SK-N-SH (cell line): ENCODE results near the gene SCARF2. TPM values are rescaled to one million over a fixed set of nuclear protein-coding genes. Genes with fewer than 3 reads are reported as not detected.

ENCODE experiments used
- CTCF ChIA-PET: fragments of 300-600, 350-600 bp; formaldehyde crosslinking; extraction: SDS; loops from one replicate; lab custom pipeline; 2021; lab: Yijun Ruan, JAX
- POLR2A ChIA-PET: fragments of 350-600 bp; sonication (Branson Sonifier 250); formaldehyde crosslinking; extraction: SDS; loops from one replicate; lab custom pipeline; 2020; ENCODE audit warnings: antibody characterized with exemption, inconsistent platforms; lab: Yijun Ruan, JAX
- DNase-seq: peaks from one replicate; pipeline ENCODE4 v3.0.0; 2012
- H2AFZ ChIP-seq: fragments of 200-600 bp; sonication (generic); 2 replicates; pipeline ENCODE4 v1.8.1; 2016; ENCODE audit warnings: antibody characterized with exemption, mild to moderate bottlenecking, low read depth
- H3F3A ChIP-seq: fragments of 200-600 bp; sonication (generic); replicated peaks from 2 replicates; pipeline ENCODE3; 2016; ENCODE audit warnings: antibody characterized with exemption, mild to moderate bottlenecking; ENCODE audit not compliant: insufficient read depth
- H3K27ac ChIP-seq, 2 experiments: fragments of 200-500 bp in 1 of 2; fragments of 200-600 bp in 1 of 2; sonication (Bioruptor generic) in 1 of 2; sonication (generic), shearing (Covaris generic) in 1 of 2; 2 replicates each; pipeline versions ENCODE4 v1.5.1 to v1.6.1; 2014 to 2016; ENCODE audit warnings: low read depth in 2 of 2, inconsistent platforms in 1 of 2, low read length in 1 of 2, mild to moderate bottlenecking in 1 of 2, mixed read lengths in 1 of 2
- H3K27me3 ChIP-seq: fragments of 200-600 bp; sonication (generic), shearing (Covaris generic); 2 replicates; pipeline ENCODE4 v1.6.1; 2016; ENCODE audit warnings: mixed run types; ENCODE audit not compliant: insufficient read depth
- H3K36me3 ChIP-seq, 2 experiments: fragments of 200-500 bp in 1 of 2; fragments of 200-600 bp in 1 of 2; sonication (Bioruptor generic) in 1 of 2; sonication (generic) in 1 of 2; replicated peaks in 1 of 2; 2 replicates each; pipeline versions ENCODE3 to v1.5.1; 2014 to 2016; ENCODE audit warnings: low read length in 1 of 2, mild to moderate bottlenecking in 1 of 2; ENCODE audit not compliant: insufficient read depth in 2 of 2, control insufficient read depth in 1 of 2
- H3K4me1 ChIP-seq, 2 experiments: fragments of 200-500 bp in 1 of 2; fragments of 200-600 bp in 1 of 2; sonication (Bioruptor generic) in 1 of 2; sonication (generic), shearing (Covaris generic) in 1 of 2; 2 replicates each; pipeline versions ENCODE4 v1.5.1 to v1.6.1; 2014 to 2016; ENCODE audit warnings: low read depth in 1 of 2, low read length in 1 of 2, mixed run types in 1 of 2; ENCODE audit not compliant: insufficient read depth in 2 of 2, control insufficient read depth in 1 of 2
- H3K4me2 ChIP-seq: fragments of 200-600 bp; sonication (generic), shearing (Covaris generic); 2 replicates; pipeline ENCODE4 v1.6.1; 2017; ENCODE audit warnings: mixed run types
- H3K4me3 ChIP-seq, 2 experiments: fragments of 200-500 bp in 1 of 2; fragments of 200-600 bp in 1 of 2; sonication (Bioruptor generic) in 1 of 2; sonication (generic), shearing (Covaris generic) in 1 of 2; 2 replicates each; pipeline versions ENCODE4 v1.5.1 to v1.8.1; 2014 to 2016; ENCODE audit warnings: low read depth in 2 of 2, inconsistent platforms in 1 of 2, low read length in 1 of 2, mild to moderate bottlenecking in 1 of 2, mixed read lengths in 1 of 2, moderate library complexity in 1 of 2
- H3K79me2 ChIP-seq: fragments of 200-600 bp; sonication (generic); 2 replicates; pipeline ENCODE4 v1.8.1; 2017; ENCODE audit warnings: mild to moderate bottlenecking; ENCODE audit not compliant: insufficient read depth
- H3K9ac ChIP-seq: fragments of 200-600 bp; sonication (generic); 2 replicates; pipeline ENCODE4 v1.6.1; 2017; ENCODE audit warnings: mixed run types
- H3K9me2 ChIP-seq: fragments of 200-600 bp; sonication (generic); 2 replicates; pipeline ENCODE4 v1.6.1; 2017; ENCODE audit warnings: mixed run types
- H3K9me3 ChIP-seq: fragments of 200-600 bp; sonication (generic); 2 replicates; pipeline ENCODE4 v1.6.1; 2017; ENCODE audit warnings: mixed run types, mild to moderate bottlenecking, moderate library complexity
- H4K20me1 ChIP-seq: fragments of 200-600 bp; sonication (generic); 2 replicates; pipeline ENCODE4 v1.6.1; 2017; ENCODE audit warnings: mild to moderate bottlenecking, mixed run types; ENCODE audit not compliant: insufficient read depth
- EP300 ChIP-seq, 2 experiments: IDR thresholded peaks; 2 replicates each; pipeline versions ENCODE4 v1.4.0 to v1.6.1; 2012; ENCODE audit warnings: borderline replicate concordance in 1 of 2, low read depth in 1 of 2, low read length in 1 of 2
- EZH2phosphoT487 ChIP-seq: fragments of 200-600 bp; sonication (generic); IDR thresholded peaks from 2 replicates; pipeline ENCODE4 v1.6.1; 2017; ENCODE audit warnings: low read depth, mixed run types, mild to moderate bottlenecking, antibody characterized with exemption, moderate library complexity, borderline replicate concordance
- FOXM1 ChIP-seq: IDR thresholded peaks from 2 replicates; pipeline ENCODE4 v1.4.0; 2012; ENCODE audit warnings: low read depth, mild to moderate bottlenecking
- MXI1 ChIP-seq: IDR thresholded peaks from 2 replicates; pipeline ENCODE4 v1.6.1; 2012; ENCODE audit warnings: mild to moderate bottlenecking, low read depth, low read length, improper control_type of control experiment
- NFIC ChIP-seq: IDR thresholded peaks from 2 replicates; pipeline ENCODE4 v1.4.0; 2012; ENCODE audit warnings: borderline replicate concordance
- NRF1 ChIP-seq: IDR thresholded peaks from 2 replicates; pipeline ENCODE4 v1.6.1; 2012; ENCODE audit warnings: low read depth, mild to moderate bottlenecking, low read length
- POLR2AphosphoS5 ChIP-seq: IDR thresholded peaks from 2 replicates; pipeline ENCODE4 v1.6.1; 2012; ENCODE audit warnings: low read depth, low read length
- RCOR1 ChIP-seq: fragments of 150-350 bp; IDR thresholded peaks from 2 replicates; pipeline ENCODE4 v1.6.1; 2017; ENCODE audit warnings: antibody characterized with exemption, low read length
- SIN3A ChIP-seq: IDR thresholded peaks from 2 replicates; pipeline ENCODE4 v1.6.1; 2012; ENCODE audit warnings: low read depth, mild to moderate bottlenecking, low read length, moderate library complexity, borderline replicate concordance
- SMC3 ChIP-seq: IDR thresholded peaks from 2 replicates; pipeline ENCODE4 v1.6.1; 2012; ENCODE audit warnings: low read depth, low read length, improper control_type of control experiment
- TEAD4 ChIP-seq: IDR thresholded peaks from 2 replicates; pipeline ENCODE4 v1.4.0; 2012; ENCODE audit warnings: mild to moderate bottlenecking, borderline replicate concordance; ENCODE audit not compliant: insufficient read depth
- WGBS: methylation state at CpG from one replicate; pipeline ENCODE4 v1.1.6; 2017; ENCODE audit warnings: low lambda C conversion rate; 5-methylcytosine and 5-hydroxymethylcytosine counted together
- polyA plus RNA-seq, 3 experiments: library from polyadenylated mRNA; depleted of rRNA; stranded (reverse); fragments of >200 nt; gene quantifications; 2 replicates each; pipeline ENCODE4 v1.2.3, GENCODE V29; 2012
- TF ChIP-seq, protein P1 (sequence below): IDR thresholded peaks from 2 replicates; pipeline ENCODE4 v1.4.0; 2012; ENCODE audit warnings: low read depth, borderline replicate concordance
- TF ChIP-seq, protein P2 (sequence below): IDR thresholded peaks from 2 replicates; pipeline ENCODE4 v1.4.0; 2012; ENCODE audit warnings: low read depth, borderline replicate concordance
- TF ChIP-seq, protein P3 (sequence below): fragments of 150-350 bp; IDR thresholded peaks from 2 replicates; pipeline ENCODE4 v1.6.1; 2016; ENCODE audit warnings: mild to moderate bottlenecking, low read depth, low read length
- TF ChIP-seq, protein P4 (sequence below): fragments of 150-350 bp; IDR thresholded peaks from 2 replicates; pipeline ENCODE4 v1.6.1; 2017; ENCODE audit warnings: antibody characterized with exemption, low read length, low read depth, borderline replicate concordance
- TF ChIP-seq, protein P5 (sequence below): IDR thresholded peaks from 2 replicates; pipeline ENCODE4 v1.4.0; 2012; ENCODE audit warnings: low read depth
- TF ChIP-seq, protein P6 (sequence below): IDR thresholded peaks from 2 replicates; pipeline ENCODE4 v1.6.1; 2012; ENCODE audit warnings: mild to moderate bottlenecking, low read depth, low read length, moderate library complexity

SCARF2 gene
- polyA plus RNA-seq, 1 of the 3 experiments (the other 2 are of a cell fraction), result 49.0 TPM

DNA sequence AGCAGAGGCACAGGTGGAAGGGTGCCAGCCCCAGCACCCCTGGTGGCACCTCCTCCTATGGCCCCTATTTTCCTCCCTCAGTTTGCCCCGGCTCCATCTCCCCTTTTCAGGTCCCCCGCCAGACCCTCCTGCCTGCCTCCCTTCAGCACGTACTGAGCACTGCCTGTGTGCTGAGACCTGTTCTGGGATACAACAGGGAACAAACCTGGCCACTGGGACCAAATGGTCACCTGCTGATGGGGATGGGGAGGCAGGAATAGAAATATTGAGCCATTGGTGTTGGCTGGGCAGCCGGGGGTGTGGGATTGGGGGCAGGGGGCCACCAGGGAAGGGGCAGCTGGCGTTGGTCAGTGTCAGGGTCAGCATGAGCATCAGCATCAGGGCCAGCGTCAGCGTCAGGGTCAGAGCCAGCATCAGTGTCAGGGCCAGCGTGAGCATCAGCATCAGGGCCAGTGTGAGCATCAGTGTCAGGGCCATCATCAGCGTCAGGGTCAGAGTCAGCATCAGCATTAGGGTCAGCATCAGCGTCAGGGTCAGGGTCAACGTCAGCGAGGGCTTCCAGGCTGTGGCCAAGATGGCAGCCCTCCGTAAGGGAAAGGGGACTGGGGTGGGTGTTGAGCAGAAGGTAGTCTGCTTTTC is 36.1 kb downstream of the SCARF2 start:
- Histone ChIP-seq H3K27ac (no peak overlapping the region), H3K9me3 (no peaks in the 10 kb centered on the region), H3K36me3 (peaks cover 0 to 36% of the 10 kb centered on the region in 2 experiments), H3K9ac (no peak overlapping the region), H3K4me2 (no peak overlapping the region), H3K4me3 (no peak overlapping the region), H3K27me3 (no peaks in the 10 kb centered on the region), H3F3A (no peaks in the 10 kb centered on the region), H4K20me1 (no peaks in the 10 kb centered on the region; the same call in 1 of the 2 replicates), H3K79me2 (peaks cover 27% of the 10 kb centered on the region), H2AFZ (no peak overlapping the region), H3K9me2 (no peaks in the 10 kb centered on the region)
- DNase-seq, result no peak
- POLR2A ChIA-PET, result no interaction called here
- CTCF ChIA-PET, result no interaction called here
- WGBS, result 97% methylated on average over 4 of the region's 13 CpGs
- TF ChIP-seq NFIC, result no peak
- TF ChIP-seq, protein P1, sequence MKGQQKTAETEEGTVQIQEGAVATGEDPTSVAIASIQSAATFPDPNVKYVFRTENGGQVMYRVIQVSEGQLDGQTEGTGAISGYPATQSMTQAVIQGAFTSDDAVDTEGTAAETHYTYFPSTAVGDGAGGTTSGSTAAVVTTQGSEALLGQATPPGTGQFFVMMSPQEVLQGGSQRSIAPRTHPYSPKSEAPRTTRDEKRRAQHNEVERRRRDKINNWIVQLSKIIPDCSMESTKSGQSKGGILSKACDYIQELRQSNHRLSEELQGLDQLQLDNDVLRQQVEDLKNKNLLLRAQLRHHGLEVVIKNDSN, result no peak
- no peak for TF ChIP-seq SIN3A
- TF ChIP-seq, protein P2, sequence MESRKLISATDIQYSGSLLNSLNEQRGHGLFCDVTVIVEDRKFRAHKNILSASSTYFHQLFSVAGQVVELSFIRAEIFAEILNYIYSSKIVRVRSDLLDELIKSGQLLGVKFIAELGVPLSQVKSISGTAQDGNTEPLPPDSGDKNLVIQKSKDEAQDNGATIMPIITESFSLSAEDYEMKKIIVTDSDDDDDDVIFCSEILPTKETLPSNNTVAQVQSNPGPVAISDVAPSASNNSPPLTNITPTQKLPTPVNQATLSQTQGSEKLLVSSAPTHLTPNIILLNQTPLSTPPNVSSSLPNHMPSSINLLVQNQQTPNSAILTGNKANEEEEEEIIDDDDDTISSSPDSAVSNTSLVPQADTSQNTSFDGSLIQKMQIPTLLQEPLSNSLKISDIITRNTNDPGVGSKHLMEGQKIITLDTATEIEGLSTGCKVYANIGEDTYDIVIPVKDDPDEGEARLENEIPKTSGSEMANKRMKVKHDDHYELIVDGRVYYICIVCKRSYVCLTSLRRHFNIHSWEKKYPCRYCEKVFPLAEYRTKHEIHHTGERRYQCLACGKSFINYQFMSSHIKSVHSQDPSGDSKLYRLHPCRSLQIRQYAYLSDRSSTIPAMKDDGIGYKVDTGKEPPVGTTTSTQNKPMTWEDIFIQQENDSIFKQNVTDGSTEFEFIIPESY, result no peak
- TF ChIP-seq MXI1, result no peak
- TF ChIP-seq, protein P3, sequence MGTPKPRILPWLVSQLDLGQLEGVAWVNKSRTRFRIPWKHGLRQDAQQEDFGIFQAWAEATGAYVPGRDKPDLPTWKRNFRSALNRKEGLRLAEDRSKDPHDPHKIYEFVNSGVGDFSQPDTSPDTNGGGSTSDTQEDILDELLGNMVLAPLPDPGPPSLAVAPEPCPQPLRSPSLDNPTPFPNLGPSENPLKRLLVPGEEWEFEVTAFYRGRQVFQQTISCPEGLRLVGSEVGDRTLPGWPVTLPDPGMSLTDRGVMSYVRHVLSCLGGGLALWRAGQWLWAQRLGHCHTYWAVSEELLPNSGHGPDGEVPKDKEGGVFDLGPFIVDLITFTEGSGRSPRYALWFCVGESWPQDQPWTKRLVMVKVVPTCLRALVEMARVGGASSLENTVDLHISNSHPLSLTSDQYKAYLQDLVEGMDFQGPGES, result no peak
- TF ChIP-seq POLR2AphosphoS5, result no peak
- TF ChIP-seq, protein P4, sequence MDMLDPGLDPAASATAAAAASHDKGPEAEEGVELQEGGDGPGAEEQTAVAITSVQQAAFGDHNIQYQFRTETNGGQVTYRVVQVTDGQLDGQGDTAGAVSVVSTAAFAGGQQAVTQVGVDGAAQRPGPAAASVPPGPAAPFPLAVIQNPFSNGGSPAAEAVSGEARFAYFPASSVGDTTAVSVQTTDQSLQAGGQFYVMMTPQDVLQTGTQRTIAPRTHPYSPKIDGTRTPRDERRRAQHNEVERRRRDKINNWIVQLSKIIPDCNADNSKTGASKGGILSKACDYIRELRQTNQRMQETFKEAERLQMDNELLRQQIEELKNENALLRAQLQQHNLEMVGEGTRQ, result no peak
- TF ChIP-seq, protein P5, sequence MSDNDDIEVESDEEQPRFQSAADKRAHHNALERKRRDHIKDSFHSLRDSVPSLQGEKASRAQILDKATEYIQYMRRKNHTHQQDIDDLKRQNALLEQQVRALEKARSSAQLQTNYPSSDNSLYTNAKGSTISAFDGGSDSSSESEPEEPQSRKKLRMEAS, result no peak
- TF ChIP-seq TEAD4, result no peak
- no peak for TF ChIP-seq RCOR1
- TF ChIP-seq SMC3, result no peak
- no peak for TF ChIP-seq EP300 (IDR thresholded peaks at IDR 0.05; ENCODE audit: borderline replicate concordance in 1 of 2, low read depth in 1 of 2, low read length in 1 of 2)
- TF ChIP-seq EZH2phosphoT487, result no peak
- TF ChIP-seq FOXM1, result no peak
- no peak for TF ChIP-seq NRF1
- TF ChIP-seq, protein P6, sequence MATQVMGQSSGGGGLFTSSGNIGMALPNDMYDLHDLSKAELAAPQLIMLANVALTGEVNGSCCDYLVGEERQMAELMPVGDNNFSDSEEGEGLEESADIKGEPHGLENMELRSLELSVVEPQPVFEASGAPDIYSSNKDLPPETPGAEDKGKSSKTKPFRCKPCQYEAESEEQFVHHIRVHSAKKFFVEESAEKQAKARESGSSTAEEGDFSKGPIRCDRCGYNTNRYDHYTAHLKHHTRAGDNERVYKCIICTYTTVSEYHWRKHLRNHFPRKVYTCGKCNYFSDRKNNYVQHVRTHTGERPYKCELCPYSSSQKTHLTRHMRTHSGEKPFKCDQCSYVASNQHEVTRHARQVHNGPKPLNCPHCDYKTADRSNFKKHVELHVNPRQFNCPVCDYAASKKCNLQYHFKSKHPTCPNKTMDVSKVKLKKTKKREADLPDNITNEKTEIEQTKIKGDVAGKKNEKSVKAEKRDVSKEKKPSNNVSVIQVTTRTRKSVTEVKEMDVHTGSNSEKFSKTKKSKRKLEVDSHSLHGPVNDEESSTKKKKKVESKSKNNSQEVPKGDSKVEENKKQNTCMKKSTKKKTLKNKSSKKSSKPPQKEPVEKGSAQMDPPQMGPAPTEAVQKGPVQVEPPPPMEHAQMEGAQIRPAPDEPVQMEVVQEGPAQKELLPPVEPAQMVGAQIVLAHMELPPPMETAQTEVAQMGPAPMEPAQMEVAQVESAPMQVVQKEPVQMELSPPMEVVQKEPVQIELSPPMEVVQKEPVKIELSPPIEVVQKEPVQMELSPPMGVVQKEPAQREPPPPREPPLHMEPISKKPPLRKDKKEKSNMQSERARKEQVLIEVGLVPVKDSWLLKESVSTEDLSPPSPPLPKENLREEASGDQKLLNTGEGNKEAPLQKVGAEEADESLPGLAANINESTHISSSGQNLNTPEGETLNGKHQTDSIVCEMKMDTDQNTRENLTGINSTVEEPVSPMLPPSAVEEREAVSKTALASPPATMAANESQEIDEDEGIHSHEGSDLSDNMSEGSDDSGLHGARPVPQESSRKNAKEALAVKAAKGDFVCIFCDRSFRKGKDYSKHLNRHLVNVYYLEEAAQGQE, result no peak
- TF ChIP-seq, all 33 proteins: peak for 0
- no peaks in the 10 kb centered on the region for H3K4me1 ChIP-seq
